Keratinocyte (primary cell): ENCODE data around the gene PIM3. TPM values are rescaled to one million over a fixed set of nuclear protein-coding genes. Genes with fewer than 3 reads are reported as not detected.

Experiments used
- DNase-seq: peaks from one replicate; pipeline ENCODE4 v3.0.0-alpha.2; 2011; ENCODE audit warnings: low read depth, missing footprints, low spot score
- FAIRE-seq: peaks from 2 replicates; lab custom pipeline; 2011; peaks lifted over from hg19 to GRCh38; lab: Jason Lieb, UNC
- H2AFZ ChIP-seq: 2 replicates; pipeline ENCODE4 v1.6.0; 2012; ENCODE audit warnings: low read length, control low read depth, inconsistent platforms; ENCODE audit not compliant: control insufficient read depth
- H3K27ac ChIP-seq: 2 replicates; pipeline ENCODE4 v1.5.1; 2011; ENCODE audit warnings: low read length; ENCODE audit not compliant: control insufficient read depth, insufficient read depth
- H3K27me3 ChIP-seq: 3 replicates; pipeline ENCODE4 v1.6.0; 2011; ENCODE audit warnings: low read length; ENCODE audit not compliant: control insufficient read depth, insufficient read depth; ENCODE audit errors: extremely low read depth
- H3K36me3 ChIP-seq, 2 experiments: 2 replicates in 1 of 2; 3 replicates in 1 of 2; pipeline ENCODE4 v1.5.1; 2011; ENCODE audit warnings: low read length in 2 of 2, mild to moderate bottlenecking in 1 of 2; ENCODE audit not compliant: control insufficient read depth in 2 of 2, insufficient read depth in 2 of 2; ENCODE audit errors: extremely low read depth in 1 of 2
- H3K4me1 ChIP-seq: 3 replicates; pipeline ENCODE4 v1.5.1; 2011; ENCODE audit warnings: low read length; ENCODE audit not compliant: control insufficient read depth, insufficient read depth; ENCODE audit errors: extremely low read depth
- H3K4me2 ChIP-seq: 3 replicates; pipeline ENCODE4 v1.6.0; 2011; ENCODE audit warnings: low read depth, low read length; ENCODE audit not compliant: control insufficient read depth, insufficient read depth; ENCODE audit errors: extremely low read depth
- H3K4me3 ChIP-seq, 3 experiments: fragments of 200-600 bp in 1 of 3; sonication (generic) in 1 of 3; 2 replicates in 2 of 3; 3 replicates in 1 of 3; pipeline ENCODE4 v1.5.1; 2011 to 2016; ENCODE audit warnings: low read length in 3 of 3, mild to moderate bottlenecking in 3 of 3, control low read depth in 2 of 3, inconsistent platforms in 1 of 3, low read depth in 1 of 3, mixed read lengths in 1 of 3, mixed run types in 1 of 3, moderate library complexity in 1 of 3; ENCODE audit not compliant: control insufficient read depth in 2 of 3, insufficient read depth in 2 of 3; ENCODE audit errors: extremely low read depth in 1 of 3
- H3K79me2 ChIP-seq: 2 replicates; pipeline ENCODE4 v1.6.0; 2012; ENCODE audit warnings: low read length; ENCODE audit not compliant: control insufficient read depth, insufficient read depth
- H3K9ac ChIP-seq: 3 replicates; pipeline ENCODE4 v1.6.0; 2011; ENCODE audit warnings: low read length; ENCODE audit not compliant: control insufficient read depth, insufficient read depth; ENCODE audit errors: extremely low read depth
- H3K9me1 ChIP-seq: 3 replicates; pipeline ENCODE4 v1.6.0; 2011; ENCODE audit warnings: low read length; ENCODE audit not compliant: control insufficient read depth, insufficient read depth; ENCODE audit errors: extremely low read depth
- H3K9me3 ChIP-seq: 2 replicates; pipeline ENCODE4 v1.5.1; 2012; ENCODE audit warnings: low read depth, low read length; ENCODE audit not compliant: control insufficient read depth
- H4K20me1 ChIP-seq: 3 replicates; pipeline ENCODE4 v1.6.0; 2011; ENCODE audit warnings: low read length; ENCODE audit not compliant: control insufficient read depth, insufficient read depth; ENCODE audit errors: extremely low read depth
- EZH2 ChIP-seq: IDR thresholded peaks from one replicate; pipeline ENCODE4 v1.6.1; 2012; ENCODE audit warnings: inconsistent platforms, mild to moderate bottlenecking, low read length, moderate library complexity
- dilution Hi-C: fragments of 300-500 bp; cut with MboI; formaldehyde crosslinking; loops from one replicate; pipeline ENCODE4 v1.7.0; 2020; ENCODE audit warnings: low sequenced_read_pairs; ENCODE audit not compliant: extremely low pct_ligation_motif_present
- polyA plus RNA-seq, 5 experiments: library from polyadenylated mRNA; depleted of rRNA in 3 of 5; stranded (reverse) in 3 of 5; stranded (forward) in 1 of 5; unstranded in 1 of 5; fragments of >200 nt; gene quantifications; 1 replicate in 1 of 5; 2 replicates in 3 of 5; 3 replicates in 1 of 5; pipeline versions ENCODE4 v1.2.1 to v1.2.3, GENCODE V29; 2011 to 2012; ENCODE audit warnings: missing spikeins in 2 of 5, low read depth in 1 of 5, low replicate concordance in 1 of 5
- TF ChIP-seq, protein P1 (sequence below), 3 experiments: IDR thresholded peaks in 1 of 3; conservative IDR thresholded peaks in 1 of 3; optimal IDR thresholded peaks in 1 of 3; 2 replicates in 2 of 3; 3 replicates in 1 of 3; pipeline versions ENCODE3 to v1.5.1; 2011; ENCODE audit warnings: low read length in 3 of 3, mild to moderate bottlenecking in 3 of 3, moderate library complexity in 2 of 3, control low read depth in 1 of 3, inconsistent platforms in 1 of 3; ENCODE audit not compliant: insufficient read depth in 2 of 3; ENCODE audit errors: extremely low read depth in 1 of 3

The PIM3 gene
- polyA plus RNA-seq, 1 donor (not counting 4 experiments of a cell fraction or from before 2014, with no cell fraction given), result 3.4 TPM

DNA sequence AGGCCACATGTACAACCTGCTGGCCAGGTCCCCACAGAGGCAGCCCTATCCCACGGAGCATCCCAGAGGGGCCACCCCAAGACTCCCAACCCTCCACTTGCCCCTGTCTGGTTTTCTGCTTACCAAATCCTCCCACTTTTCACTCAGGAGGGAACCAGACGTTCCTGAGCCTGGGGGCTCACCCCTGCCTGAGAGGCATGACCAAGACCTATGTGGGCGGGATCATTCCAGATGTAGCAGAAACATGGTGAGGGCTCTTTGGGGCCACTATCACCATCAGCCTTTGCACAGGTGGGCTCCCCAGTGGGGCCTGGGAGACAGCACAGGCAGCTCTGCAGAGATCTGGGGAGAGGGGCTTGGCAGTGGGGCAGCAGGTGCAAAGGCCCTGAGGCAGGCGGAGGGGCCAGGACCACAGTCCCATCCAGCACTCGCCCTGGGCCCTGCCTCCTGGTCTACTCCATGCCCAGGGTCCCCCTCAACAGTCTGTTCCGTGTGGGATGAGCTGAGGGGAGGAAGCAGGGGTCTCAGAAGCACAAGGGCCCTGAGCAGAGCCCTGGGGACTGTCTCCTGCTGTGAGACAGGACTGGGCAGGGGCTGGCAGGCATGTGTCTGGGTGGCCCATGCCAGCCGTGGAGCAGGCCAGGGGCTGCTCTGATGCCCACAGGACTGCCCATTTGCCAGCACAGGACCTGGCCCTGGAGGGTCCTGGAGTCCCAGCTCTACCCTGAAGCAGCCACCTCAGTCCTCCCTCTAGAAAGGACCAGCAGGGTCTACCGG, 9.4 kb downstream of the PIM3 start:
- TF ChIP-seq, protein P1, sequence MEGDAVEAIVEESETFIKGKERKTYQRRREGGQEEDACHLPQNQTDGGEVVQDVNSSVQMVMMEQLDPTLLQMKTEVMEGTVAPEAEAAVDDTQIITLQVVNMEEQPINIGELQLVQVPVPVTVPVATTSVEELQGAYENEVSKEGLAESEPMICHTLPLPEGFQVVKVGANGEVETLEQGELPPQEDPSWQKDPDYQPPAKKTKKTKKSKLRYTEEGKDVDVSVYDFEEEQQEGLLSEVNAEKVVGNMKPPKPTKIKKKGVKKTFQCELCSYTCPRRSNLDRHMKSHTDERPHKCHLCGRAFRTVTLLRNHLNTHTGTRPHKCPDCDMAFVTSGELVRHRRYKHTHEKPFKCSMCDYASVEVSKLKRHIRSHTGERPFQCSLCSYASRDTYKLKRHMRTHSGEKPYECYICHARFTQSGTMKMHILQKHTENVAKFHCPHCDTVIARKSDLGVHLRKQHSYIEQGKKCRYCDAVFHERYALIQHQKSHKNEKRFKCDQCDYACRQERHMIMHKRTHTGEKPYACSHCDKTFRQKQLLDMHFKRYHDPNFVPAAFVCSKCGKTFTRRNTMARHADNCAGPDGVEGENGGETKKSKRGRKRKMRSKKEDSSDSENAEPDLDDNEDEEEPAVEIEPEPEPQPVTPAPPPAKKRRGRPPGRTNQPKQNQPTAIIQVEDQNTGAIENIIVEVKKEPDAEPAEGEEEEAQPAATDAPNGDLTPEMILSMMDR (optimal IDR thresholded peaks at IDR 0.05 in 1 of 3, IDR thresholded peaks at IDR 0.05 in 1 of 3, conservative IDR thresholded peaks at IDR 0.05 in 1 of 3; ENCODE audit: extremely low read depth in 1 of 3, insufficient read depth in 2 of 3, low read length in 3 of 3), result no peak
- TF ChIP-seq EZH2, result no peak
- Histone ChIP-seq H3K36me3 (no peaks in the 10 kb centered on the region), H4K20me1 (no peaks in the 10 kb centered on the region), H3K4me3 (no peak overlapping the region), H3K9me1 (no peaks in the 10 kb centered on the region), H3K9ac (no peak overlapping the region), H3K79me2 (no peaks in the 10 kb centered on the region), H3K27ac (no peak overlapping the region), H3K27me3 (no peaks in the 10 kb centered on the region), H3K4me1 (peaks cover 12% of the 10 kb centered on the region), H3K4me2 (peak overlapping the region; percentile 82), H3K9me3 (no peaks in the 10 kb centered on the region), H2AFZ (no peak overlapping the region)
- dilution Hi-C loops, result no loop called here
- FAIRE-seq (no peak), DNase-seq (no peak)

DNA sequence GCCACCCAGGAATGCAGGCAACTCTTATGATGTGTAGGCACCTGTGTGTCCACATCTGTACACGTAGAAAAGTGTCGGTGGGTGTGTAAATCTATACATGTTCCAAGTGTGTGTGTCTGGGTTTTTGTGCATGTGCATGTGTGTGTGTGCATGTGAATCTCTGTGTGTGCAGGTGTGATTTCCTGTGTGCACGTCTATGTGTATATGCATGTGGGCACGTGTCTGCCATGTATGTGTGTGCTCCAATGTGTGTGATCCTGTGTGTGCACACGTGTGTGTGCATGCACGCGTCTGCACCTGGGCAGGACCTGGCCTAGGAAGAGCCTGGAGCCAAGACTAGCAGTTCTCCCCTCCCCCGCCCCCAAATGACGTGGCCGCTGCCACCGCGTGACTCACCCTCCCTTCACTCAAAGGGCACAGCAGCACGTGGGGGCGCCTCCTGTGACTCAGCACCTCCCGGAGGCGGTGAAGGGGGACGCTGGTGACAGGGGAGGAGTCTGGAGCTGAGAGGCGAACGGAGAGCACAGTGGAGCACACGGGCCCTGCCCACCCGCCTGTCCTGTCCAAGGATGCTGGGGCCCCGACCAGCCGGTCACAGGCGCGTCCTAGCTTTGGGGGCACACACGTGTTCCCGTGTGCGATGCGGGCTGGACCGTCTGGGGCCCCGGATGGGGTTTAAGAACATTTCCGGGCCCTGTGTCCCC, 10.1 kb downstream of the PIM3 start:
- DNase-seq, result peak; percentile 95
- Histone ChIP-seq H3K4me1 (peaks cover 15% of the 10 kb centered on the region), H3K27me3 (no peaks in the 10 kb centered on the region), H3K9me3 (no peaks in the 10 kb centered on the region), H3K9ac (peak overlapping the region; percentile 78), H3K27ac (peak overlapping the region; percentile 56), H3K9me1 (no peaks in the 10 kb centered on the region), H3K36me3 (no peaks in the 10 kb centered on the region), H3K4me2 (peak overlapping the region; percentile 82), H2AFZ (peak overlapping the region; percentile 65), H4K20me1 (no peaks in the 10 kb centered on the region), H3K4me3 (peak overlapping the region; percentile 37 to 51 (median 48)), H3K79me2 (no peaks in the 10 kb centered on the region)
- peak; percentile 84 for FAIRE-seq
- TF ChIP-seq, protein P1 (optimal IDR thresholded peaks at IDR 0.05 in 1 of 3, IDR thresholded peaks at IDR 0.05 in 1 of 3, conservative IDR thresholded peaks at IDR 0.05 in 1 of 3; ENCODE audit: extremely low read depth in 1 of 3, insufficient read depth in 2 of 3, low read length in 3 of 3), result no peak
- TF ChIP-seq EZH2, result no peak
- dilution Hi-C loops, result no loop called here
